PC-3 (cell line): ENCODE data around the gene PRDM15.

Source experiments
- EZH2 ChIP-seq: fragments of 300-600 bp; sonication (generic); IDR thresholded peaks from one replicate; pipeline ENCODE4 v1.6.1; 2017; ENCODE audit warnings: antibody characterized with exemption, mild to moderate bottlenecking, low read length; ENCODE audit not compliant: unreplicated experiment
- TF ChIP-seq, protein P1 (sequence below): fragments of 300-600 bp; sonication (generic); conservative IDR thresholded peaks from 2 replicates; pipeline ENCODE4 v1.5.1; 2017; ENCODE audit warnings: antibody characterized with exemption, low read depth, mild to moderate bottlenecking, low read length

DNA sequence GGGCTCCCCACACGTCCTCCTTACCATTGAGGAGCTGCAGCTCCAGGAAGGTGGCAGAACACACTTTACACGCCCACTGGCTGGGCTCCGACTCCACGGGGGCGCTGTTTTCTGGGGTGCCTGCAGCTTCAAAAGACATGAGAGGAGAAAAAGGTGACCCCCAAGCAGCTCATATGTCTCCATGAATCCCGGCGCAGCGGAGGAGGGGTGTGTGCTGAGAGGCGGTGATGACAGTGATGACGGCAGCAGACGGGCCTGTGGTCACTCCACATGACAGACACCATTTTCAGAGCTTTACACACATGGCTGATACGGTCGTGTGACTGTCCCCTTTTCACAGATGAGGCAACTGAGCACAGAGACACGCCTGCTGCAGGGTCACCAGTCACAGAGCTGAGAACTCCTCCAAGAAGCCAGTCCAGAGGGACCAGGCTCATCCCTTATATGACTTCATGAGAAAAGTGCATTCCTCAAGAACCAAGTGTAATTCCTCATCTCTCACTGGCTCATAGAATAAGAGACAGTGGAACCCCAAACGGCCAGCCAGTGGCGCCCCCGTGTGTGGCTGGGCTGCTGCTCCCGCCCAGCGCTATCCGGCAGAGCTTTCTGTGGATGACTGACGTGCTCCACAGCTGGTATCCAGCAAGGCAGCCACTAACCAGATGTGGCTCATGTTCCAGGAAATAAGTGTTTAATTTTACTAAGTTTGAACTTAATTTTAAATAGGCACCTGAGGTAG is 31.9 kb downstream of the PRDM15 start:
- TF ChIP-seq, protein P1, sequence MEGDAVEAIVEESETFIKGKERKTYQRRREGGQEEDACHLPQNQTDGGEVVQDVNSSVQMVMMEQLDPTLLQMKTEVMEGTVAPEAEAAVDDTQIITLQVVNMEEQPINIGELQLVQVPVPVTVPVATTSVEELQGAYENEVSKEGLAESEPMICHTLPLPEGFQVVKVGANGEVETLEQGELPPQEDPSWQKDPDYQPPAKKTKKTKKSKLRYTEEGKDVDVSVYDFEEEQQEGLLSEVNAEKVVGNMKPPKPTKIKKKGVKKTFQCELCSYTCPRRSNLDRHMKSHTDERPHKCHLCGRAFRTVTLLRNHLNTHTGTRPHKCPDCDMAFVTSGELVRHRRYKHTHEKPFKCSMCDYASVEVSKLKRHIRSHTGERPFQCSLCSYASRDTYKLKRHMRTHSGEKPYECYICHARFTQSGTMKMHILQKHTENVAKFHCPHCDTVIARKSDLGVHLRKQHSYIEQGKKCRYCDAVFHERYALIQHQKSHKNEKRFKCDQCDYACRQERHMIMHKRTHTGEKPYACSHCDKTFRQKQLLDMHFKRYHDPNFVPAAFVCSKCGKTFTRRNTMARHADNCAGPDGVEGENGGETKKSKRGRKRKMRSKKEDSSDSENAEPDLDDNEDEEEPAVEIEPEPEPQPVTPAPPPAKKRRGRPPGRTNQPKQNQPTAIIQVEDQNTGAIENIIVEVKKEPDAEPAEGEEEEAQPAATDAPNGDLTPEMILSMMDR, result 0 out of 2 replicates have a peak, but pooled peaks have one; percentile 10
- no peak for TF ChIP-seq EZH2
